MM.1S (cell line): Measurements from ENCODE around the gene MYO16.

Experiments used
- DNase-seq: peaks from one replicate; pipeline ENCODE4 v3.0.0-alpha.2; 2015
- H2AFZ ChIP-seq: fragments of 300-600 bp; sonication (generic); 2 replicates; pipeline ENCODE4 v1.6.0; 2016; ENCODE audit warnings: antibody characterized with exemption, low read length
- H3F3A ChIP-seq: fragments of 300-600 bp; sonication (generic); 2 replicates; pipeline ENCODE4 v1.6.1; 2016; ENCODE audit warnings: mild to moderate bottlenecking, antibody characterized with exemption, low read length, moderate library complexity, mixed read lengths; ENCODE audit not compliant: insufficient read depth
- H3K27ac ChIP-seq: fragments of 300-600 bp; sonication (generic); 2 replicates; pipeline ENCODE4 v1.5.1; 2016; ENCODE audit warnings: mild to moderate bottlenecking, low read length
- H3K27me3 ChIP-seq: fragments of 300-600 bp; sonication (generic); replicated peaks from 2 replicates; pipeline ENCODE4 v1.6.0; 2016; ENCODE audit warnings: low read length; ENCODE audit not compliant: insufficient read depth
- H3K36me3 ChIP-seq: fragments of 300-600 bp; sonication (generic); replicated peaks from 2 replicates; pipeline ENCODE4 v1.6.1; 2016; ENCODE audit warnings: mild to moderate bottlenecking, low read length, mixed read lengths; ENCODE audit not compliant: insufficient read depth
- H3K4me1 ChIP-seq: fragments of 300-600 bp; sonication (generic); 2 replicates; pipeline ENCODE4 v1.6.1; 2016; ENCODE audit warnings: low read length, mixed read lengths
- H3K4me2 ChIP-seq: fragments of 300-600 bp; sonication (generic); 2 replicates; pipeline ENCODE4 v1.6.0; 2016; ENCODE audit warnings: low read depth, low read length
- H3K4me3 ChIP-seq: fragments of 300-600 bp; sonication (generic); 2 replicates; pipeline ENCODE4 v1.5.1; 2016; ENCODE audit warnings: low read length, mixed read lengths
- H3K79me2 ChIP-seq: fragments of 300-600 bp; sonication (generic); 2 replicates; pipeline ENCODE4 v1.6.1; 2016; ENCODE audit warnings: mixed run types, low read length, mixed read lengths
- H3K9ac ChIP-seq: fragments of 300-600 bp; sonication (generic); 2 replicates; pipeline ENCODE4 v1.6.1; 2016; ENCODE audit warnings: low read length, mixed read lengths
- H3K9me2 ChIP-seq: fragments of 300-600 bp; sonication (generic); replicated peaks from 2 replicates; pipeline ENCODE4 v1.6.1; 2016; ENCODE audit warnings: mild to moderate bottlenecking, low read length, mixed read lengths; ENCODE audit not compliant: insufficient read depth
- H3K9me3 ChIP-seq: fragments of 300-600 bp; sonication (generic); replicated peaks from 2 replicates; pipeline ENCODE4 v1.6.1; 2016; ENCODE audit warnings: mild to moderate bottlenecking, low read length, mixed read lengths; ENCODE audit not compliant: insufficient read depth
- H4K20me1 ChIP-seq: fragments of 300-600 bp; sonication (generic); 2 replicates; pipeline ENCODE4 v1.6.1; 2016; ENCODE audit warnings: mild to moderate bottlenecking, low read length, moderate library complexity, mixed read lengths; ENCODE audit not compliant: insufficient read depth
- EZH2 ChIP-seq: fragments of 300-600 bp; sonication (generic); optimal IDR thresholded peaks from 2 replicates; pipeline ENCODE3; 2017; ENCODE audit warnings: low read depth, mild to moderate bottlenecking, antibody characterized with exemption, low read length, mixed read lengths
- EZH2phosphoT487 ChIP-seq: fragments of 300-600 bp; sonication (generic); IDR thresholded peaks from 2 replicates; pipeline ENCODE4 v1.6.1; 2018; ENCODE audit warnings: antibody characterized with exemption, low read length
- TF ChIP-seq, protein P1 (sequence below): fragments of 300-600 bp; sonication (generic); IDR thresholded peaks from 2 replicates; pipeline ENCODE4 v1.5.1; 2016; ENCODE audit warnings: antibody characterized with exemption, low read length, mixed read lengths

The MYO16 gene

DNA sequence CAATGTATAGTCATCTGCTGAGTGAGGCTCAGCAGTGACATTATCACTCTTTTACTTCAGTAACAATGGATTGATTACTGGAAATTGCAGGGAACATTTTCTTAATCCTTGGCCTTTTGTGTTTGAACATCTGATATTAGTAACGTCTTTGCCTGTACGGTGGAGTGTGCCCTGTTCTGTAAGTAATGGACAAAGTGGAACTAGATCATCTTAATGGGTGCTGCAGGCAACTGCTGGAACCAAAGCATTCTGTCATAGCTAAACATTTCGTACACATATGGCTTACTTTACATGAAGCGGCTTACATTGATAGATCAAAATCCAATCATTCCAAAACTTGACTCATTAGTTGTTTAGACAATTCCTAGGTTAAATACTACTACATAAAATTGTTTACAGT, 114.1 kb downstream of the MYO16 start:
- H3K9me2 ChIP-seq = no peaks in the 10 kb centered on the region
- H3K9ac ChIP-seq = no peak overlapping the region
- H3K27me3 ChIP-seq = no peaks in the 10 kb centered on the region
- no peak for DNase-seq
- H3K9me3 ChIP-seq = no peaks in the 10 kb centered on the region
- TF ChIP-seq, protein P1, sequence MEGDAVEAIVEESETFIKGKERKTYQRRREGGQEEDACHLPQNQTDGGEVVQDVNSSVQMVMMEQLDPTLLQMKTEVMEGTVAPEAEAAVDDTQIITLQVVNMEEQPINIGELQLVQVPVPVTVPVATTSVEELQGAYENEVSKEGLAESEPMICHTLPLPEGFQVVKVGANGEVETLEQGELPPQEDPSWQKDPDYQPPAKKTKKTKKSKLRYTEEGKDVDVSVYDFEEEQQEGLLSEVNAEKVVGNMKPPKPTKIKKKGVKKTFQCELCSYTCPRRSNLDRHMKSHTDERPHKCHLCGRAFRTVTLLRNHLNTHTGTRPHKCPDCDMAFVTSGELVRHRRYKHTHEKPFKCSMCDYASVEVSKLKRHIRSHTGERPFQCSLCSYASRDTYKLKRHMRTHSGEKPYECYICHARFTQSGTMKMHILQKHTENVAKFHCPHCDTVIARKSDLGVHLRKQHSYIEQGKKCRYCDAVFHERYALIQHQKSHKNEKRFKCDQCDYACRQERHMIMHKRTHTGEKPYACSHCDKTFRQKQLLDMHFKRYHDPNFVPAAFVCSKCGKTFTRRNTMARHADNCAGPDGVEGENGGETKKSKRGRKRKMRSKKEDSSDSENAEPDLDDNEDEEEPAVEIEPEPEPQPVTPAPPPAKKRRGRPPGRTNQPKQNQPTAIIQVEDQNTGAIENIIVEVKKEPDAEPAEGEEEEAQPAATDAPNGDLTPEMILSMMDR = no peak
- TF ChIP-seq EZH2 (no peak), EZH2phosphoT487 (no peak)
- H2AFZ ChIP-seq = no peak overlapping the region
- H4K20me1 ChIP-seq = no peaks in the 10 kb centered on the region
- no peaks in the 10 kb centered on the region for H3K79me2 ChIP-seq
- H3K27ac ChIP-seq = no peak overlapping the region
- H3K4me1 ChIP-seq = no peaks in the 10 kb centered on the region
- no peak overlapping the region for H3K4me2 ChIP-seq
- no peak overlapping the region for H3K4me3 ChIP-seq
- H3K36me3 ChIP-seq = no peaks in the 10 kb centered on the region
- no peaks in the 10 kb centered on the region for H3F3A ChIP-seq

DNA sequence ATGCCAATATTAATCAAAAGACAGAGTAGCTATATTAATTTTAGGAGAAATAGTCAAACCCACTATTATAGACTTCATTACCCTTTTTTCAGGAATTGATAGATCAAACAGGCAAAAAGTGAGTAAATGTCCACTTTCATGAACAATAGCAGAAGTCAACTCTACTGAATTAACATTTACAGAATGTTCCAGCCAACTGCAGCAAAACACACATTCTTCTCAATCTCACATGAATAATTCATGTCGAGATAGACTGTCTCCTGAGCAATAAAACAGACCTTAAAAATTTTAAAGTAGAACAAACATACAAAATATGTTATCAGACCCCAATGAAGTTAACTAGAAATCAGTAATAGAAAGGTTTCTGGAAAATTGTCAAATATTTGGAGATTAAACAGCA, 118.4 kb downstream of the MYO16 start:
- Histone ChIP-seq H3K9ac (no peak overlapping the region), H3K36me3 (no peaks in the 10 kb centered on the region), H3K27me3 (no peaks in the 10 kb centered on the region), H3K4me2 (no peak overlapping the region), H3K9me3 (no peaks in the 10 kb centered on the region), H3K27ac (no peak overlapping the region), H3F3A (no peaks in the 10 kb centered on the region), H4K20me1 (no peaks in the 10 kb centered on the region), H3K4me1 (no peaks in the 10 kb centered on the region), H3K9me2 (no peaks in the 10 kb centered on the region), H2AFZ (no peak overlapping the region), H3K79me2 (no peaks in the 10 kb centered on the region), H3K4me3 (no peak overlapping the region)
- TF ChIP-seq, protein P1 = no peak
- TF ChIP-seq EZH2 (no peak), EZH2phosphoT487 (no peak)
- no peak for DNase-seq

DNA sequence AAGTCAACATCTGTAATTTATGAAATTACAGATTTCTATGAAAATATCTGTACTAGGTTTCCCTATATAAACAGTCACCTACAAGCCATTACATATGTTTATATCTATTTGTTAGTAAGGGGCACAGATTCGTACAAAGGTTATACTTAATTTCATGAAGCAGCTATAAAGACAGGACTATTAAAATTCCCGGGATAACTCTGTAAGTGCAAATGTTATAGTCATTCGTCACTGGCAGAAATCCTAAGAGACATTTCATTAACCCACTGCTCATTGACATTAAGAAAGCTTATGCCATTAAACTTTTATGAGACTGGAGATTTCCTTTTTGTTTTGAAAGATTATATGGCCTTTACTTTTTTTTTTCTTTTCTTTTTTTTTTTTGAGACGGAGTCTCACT, 122.9 kb downstream of the MYO16 start:
- H3K27me3 ChIP-seq = no peaks in the 10 kb centered on the region
- H2AFZ ChIP-seq = no peak overlapping the region
- no peaks in the 10 kb centered on the region for H3K4me1 ChIP-seq
- H3K79me2 ChIP-seq = no peaks in the 10 kb centered on the region
- no peaks in the 10 kb centered on the region for H3K9me2 ChIP-seq
- TF ChIP-seq, protein P1 = no peak
- no peak for TF ChIP-seq EZH2phosphoT487
- TF ChIP-seq EZH2 = no peak
- no peak for DNase-seq
- H4K20me1 ChIP-seq = no peaks in the 10 kb centered on the region
- H3K36me3 ChIP-seq = no peaks in the 10 kb centered on the region
- H3K27ac ChIP-seq = no peak overlapping the region
- no peaks in the 10 kb centered on the region for H3K9me3 ChIP-seq
- no peak overlapping the region for H3K4me3 ChIP-seq
- H3K9ac ChIP-seq = no peak overlapping the region
- no peak overlapping the region for H3K4me2 ChIP-seq
- no peaks in the 10 kb centered on the region for H3F3A ChIP-seq
